GM21786 (cell line): Measurements from ENCODE around the gene FCGR3B.
"Not testable (repeated sequence)": the region's sequence is repeated elsewhere in the genome, so short reads cannot be mapped to it uniquely, and the experiment has no call there.

Experiments
- ATAC-seq: cut with Tn5 transposase; IDR thresholded peaks from one replicate; pipeline ENCODE4 v1.9.1; 2021; ENCODE audit not compliant: unreplicated experiment

The FCGR3B gene

DNA sequence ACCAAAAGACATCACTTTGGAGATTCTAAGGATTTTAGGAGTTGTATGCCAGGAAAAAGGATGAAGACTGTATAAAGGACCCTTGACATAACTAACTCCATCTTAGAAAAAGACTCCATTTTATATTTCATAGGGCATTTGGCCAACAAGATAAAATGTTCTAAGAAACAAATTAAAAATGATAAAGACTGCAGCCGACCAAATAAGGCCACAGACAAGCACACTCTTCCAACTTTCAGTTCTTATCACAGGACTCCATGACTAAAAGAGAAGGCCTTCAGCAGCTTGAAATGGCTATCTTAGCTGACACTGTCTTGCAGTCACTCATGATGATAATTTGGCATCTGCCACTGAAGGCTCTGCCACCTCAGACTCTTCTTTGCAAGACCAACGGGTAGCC lies 8.2 kb upstream of the FCGR3B start:
- not testable (repeated sequence) for ATAC-seq

DNA sequence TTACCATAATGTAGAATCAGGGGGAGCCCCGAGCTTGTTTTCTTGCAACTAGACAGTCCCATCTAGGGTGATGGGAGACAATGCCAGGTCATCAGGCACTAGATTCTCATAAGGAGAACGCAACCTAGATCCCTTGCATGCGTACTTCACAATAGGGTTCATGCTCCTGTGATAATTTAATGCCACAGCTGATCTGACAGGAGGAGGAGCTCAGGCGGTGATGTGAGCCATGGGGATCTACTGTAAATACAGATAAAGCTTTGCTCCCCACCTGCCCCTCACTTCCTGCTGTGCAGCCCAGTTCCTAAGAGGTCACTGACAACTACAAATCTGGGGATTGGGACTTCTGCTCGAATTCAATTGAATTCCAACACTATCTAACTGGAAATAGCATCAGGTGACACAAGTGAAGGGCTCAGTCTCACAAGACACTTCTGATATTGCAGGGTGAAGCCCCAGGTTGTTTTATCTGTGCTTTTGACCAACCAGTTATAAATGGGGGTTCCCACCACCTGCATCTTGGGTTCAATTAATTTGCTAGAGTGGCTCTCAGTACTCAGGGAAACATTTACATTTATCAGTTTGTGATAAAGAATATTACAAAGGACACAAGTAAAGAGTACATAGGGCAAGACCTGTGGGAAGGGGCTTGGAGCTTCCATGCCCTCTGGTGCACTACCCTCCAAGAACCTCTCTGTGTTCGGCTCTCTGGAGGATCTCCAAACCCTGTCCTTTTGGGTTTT lies 7.4 kb upstream of the FCGR3B start:
- not testable (repeated sequence) for ATAC-seq

DNA sequence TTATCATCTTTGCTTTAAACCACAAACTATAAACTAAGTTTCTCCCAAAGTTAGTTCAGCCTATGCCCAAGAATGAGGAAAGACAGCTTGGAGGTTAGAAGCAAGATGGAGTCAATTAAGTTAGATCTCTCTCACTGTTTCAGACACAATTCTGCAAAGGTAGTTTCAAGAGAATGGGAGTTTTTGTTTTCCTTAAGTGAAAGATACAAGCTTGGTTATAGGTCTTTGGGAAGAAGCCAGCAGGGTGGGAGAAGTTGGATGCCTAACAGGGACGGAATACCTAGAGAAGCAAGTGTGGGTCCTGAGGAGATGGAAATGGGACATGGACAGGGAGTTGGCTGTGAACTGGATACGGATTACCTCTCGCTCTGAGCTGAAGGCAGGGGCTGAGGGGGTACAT lies 6.0 kb upstream of the FCGR3B start:
- not testable (repeated sequence) for ATAC-seq

DNA sequence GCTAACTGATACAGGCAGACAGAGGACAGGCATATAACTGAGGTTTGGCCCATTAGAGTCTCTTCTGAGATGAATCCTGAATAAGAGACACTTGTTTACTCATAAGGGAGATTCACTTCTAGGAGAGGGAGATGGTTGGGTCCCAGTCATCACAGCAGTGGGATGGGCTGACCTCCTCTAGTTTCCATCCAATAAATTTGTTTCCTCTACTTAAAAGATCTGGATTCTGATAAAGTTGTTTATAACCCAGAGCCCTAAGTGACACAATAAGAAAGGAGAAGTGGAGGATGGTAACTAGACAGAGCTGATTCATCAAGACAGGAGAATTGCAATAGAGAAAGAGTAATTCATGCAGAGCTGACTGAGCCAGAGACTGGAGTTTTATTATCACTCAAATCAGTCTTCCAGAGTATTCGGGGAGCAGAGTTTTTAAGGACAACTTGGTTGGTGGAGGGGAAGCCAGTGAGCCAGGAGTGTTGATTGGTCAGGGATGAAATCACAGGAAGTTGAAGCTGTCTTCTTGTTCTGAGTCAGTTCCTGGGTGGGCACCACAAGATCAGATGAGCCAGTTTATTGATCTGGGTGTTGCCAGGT lies 5.3 kb upstream of the FCGR3B start:
- not testable (repeated sequence) for ATAC-seq

DNA sequence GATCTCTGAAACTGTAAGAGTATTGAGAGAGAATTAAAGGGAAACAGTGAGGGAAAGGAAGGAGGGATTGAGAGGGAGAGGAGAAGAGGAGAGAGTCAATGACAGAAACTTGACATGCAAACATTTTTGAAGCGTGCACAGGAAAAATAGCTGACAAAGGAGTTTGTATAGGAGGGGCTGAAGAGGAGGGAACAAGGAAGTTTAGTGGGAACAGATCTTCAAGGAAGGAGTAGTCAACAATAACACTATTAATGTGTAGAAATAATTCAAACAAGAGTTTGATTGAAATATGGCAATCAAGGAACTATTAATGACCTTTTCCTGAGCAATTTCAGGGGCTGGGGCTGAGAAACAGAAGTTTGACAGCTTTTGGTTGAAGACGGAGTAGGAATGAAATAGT lies 4.0 kb upstream of the FCGR3B start:
- not testable (repeated sequence) for ATAC-seq

DNA sequence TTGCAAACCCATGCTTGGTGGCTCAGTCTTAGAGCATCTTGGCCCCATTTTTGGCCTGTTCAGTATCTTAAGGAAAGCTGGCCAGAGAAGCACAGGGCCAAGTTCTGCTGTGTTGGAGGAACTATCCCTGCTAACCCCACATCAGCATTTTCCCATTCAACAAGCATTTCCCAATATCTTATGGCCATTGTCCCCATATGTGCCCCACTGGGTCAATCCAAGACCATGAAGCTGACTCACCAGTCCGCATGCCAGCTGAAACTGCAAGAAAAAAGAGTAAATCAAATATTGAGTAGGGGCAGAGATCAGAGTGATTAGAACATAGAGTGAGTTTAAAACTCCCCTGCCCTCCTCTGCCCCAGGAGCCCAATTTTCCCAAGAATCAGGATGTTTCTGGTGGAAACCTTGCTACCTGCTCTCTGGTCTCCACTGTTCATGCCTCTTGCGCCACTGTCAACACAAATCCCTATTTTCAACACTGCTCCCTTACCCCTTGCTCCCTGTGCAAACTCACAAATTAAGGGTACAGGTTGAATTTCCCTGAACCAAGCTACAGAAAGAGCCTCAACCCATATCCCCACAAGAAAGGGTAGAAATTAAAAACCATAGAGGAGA lies 741 bp downstream of the FCGR3B start:
- not testable (repeated sequence) for ATAC-seq

DNA sequence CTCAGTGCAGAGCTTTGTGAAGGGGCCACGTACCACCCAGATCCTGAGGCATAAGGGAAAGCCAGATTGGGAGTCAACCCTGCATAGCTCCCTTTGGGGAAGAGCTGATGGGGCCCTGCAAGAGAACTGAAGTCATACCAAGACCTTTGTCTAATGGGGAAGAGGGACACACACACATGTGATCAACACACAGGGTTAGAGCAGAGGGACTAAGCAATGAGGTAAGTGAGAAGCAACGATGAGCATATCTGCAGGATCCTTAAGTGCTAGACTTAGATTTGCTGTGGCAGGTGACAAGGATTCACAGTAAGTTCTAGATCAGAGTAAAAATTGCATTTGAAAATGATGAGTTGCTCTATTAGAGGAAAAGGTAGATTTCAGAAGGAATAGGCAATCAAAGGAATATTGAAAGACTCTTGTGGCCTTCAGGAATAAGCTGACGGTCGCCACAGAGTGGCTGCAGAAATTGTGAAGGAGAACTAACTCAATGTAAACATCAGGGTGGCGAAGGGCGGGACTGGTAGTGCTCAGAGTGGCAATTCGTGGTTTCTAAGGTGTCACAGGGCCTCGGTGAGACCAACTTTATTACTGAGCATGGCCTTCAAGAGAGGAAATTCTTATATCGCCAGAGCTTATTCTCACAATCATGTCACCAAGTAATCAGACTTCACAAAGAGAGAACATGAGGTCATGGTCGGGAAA lies 4.4 kb downstream of the FCGR3B start:
- ATAC-seq, result not testable (repeated sequence)

DNA sequence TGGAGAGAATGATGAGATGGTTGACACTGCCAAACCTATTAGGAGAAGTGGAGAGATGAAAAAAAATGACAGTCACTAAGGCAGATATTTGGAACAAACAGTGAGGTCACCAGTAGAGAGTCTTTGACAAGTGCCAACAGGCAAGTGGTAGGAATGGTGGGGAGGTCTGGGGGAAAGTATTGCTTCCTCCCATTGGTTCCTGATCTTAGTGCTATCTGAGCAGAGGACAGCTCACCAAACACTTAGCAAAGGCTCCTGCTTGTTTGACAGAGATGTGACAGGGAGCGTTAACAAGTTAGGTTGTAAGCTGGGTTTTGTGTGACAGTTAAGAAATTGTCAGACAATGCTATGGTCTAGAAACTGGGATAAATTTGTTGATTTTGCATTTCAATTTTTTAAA lies 6.4 kb downstream of the FCGR3B start:
- ATAC-seq, result not testable (repeated sequence)

DNA sequence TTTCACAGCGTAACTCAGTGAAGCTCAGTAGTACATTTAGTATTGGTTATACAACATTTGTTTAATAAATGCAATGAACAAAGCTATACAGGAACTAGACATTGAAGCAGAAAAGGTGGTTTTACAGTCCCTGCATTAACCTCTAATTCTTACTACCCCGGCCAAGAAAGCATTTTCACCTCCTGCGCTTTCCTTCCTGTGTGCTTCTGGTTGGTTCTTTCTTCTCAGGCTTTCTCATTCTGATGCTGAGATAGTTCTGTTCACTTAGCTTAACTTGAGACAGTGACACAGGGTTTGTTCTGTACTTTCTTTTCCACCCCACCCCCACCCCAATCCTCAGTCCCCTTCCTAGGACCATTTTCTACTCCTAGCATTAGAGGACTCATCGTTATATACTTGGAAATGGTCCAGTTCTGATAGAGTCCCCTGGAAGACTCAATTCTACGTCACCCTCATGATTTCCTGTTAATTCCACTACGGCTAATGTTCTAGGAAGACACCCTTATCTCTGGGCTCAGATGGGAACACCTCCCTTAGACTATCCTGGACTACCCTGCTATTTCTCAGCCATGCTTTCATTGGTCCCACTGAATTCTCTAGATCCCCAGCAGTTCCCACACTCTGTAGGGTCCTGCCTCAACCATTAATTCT lies 7.5 kb downstream of the FCGR3B start:
- peak; percentile 45 for ATAC-seq

DNA sequence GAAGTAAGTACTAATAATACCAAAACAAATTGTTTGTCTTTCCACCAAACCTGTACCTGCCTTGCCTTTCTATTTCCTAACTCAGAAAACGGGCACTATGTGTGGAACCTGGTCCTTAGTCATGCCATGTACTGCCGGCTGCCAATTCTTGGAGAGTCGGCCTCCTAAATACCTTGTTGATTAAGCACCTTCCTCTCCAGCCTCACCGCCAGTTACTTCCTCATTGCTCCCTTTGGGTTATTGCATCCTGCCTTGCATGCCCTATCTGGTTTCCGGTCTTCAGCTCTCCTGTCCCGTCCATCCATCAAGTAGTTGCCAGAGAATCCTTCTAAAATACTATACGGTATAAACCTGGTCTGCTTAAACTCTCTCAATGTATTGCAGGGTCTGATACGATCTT lies 8.9 kb downstream of the FCGR3B start:
- not testable (repeated sequence) for ATAC-seq

DNA sequence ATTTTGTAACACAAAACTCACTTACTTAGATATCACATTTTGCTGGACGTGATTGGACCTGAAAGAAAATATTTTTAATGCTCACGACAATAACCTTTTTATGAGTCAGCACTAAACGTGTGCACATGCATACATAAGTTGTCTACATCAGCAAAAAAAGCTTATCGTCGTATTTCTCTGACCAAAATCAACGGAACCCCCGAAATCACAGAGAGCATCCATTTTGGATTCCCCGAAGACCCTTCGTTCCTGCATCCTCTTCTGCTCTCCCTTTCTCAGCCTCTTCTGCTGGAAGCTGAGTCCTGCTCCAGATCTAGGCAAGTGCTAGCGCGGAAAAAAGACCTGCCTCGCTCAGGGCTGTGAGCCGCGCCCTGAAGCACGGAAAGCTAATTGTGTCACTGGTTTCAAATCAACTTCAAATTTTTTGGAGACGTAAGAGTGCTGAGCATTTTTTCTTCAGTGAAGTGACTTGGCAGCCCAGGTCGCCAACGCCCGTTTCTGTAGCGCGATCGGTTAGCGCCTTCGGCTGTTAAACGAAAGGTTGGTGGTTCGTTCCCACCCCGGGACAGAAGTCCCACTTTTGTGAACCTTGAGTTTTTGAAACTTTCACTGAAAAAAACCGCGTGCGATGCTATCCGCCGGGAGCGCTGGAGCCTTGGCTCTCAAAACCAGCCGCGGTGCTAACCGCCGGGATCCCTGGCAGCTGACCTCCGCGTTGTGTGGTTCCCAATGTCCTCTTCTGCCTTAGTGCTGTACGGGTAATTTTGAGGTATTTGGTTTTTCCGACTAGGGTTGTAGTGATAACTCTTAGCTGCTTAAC lies 9.6 kb downstream of the FCGR3B start:
- not testable (repeated sequence) for ATAC-seq

DNA sequence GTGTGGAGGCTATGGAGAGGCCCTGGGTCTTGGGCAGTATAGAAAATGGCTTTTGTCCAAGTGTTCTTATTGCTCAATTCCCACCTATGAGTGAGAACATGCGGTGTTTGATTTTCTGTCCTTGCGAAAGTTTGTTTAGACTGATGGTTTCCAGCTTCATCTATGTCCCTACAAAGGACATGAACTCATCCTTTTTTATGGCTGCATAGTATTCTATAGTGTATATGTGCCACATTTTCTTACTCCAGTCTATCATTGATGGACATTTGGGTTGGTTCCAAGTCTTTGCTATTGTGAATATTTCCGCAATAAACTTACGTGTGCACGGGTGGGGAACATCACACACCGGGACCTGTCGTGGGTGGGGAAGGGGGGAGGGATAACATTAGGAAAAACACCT lies 10.6 kb downstream of the FCGR3B start:
- ATAC-seq, result not testable (repeated sequence)

DNA sequence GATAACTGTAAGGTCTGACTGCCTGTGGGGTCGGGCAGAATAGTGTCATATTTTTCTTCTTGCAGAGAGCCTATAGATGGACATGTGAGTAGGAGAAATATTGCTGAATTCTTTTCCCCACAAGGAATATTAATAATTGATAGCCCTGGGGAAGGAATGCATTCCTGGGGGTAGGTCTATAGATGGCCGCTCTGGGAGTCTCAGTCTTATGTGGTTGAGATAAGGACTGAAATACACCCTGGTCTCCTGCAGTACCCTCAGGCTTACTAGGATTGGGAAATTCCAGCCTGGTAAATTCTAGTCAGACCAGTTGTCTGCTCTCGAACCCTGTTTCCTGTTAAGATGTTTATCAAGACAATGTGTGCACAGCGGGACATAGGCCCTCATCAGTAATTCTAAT lies 12.5 kb downstream of the FCGR3B start:
- ATAC-seq, result not testable (repeated sequence)

DNA sequence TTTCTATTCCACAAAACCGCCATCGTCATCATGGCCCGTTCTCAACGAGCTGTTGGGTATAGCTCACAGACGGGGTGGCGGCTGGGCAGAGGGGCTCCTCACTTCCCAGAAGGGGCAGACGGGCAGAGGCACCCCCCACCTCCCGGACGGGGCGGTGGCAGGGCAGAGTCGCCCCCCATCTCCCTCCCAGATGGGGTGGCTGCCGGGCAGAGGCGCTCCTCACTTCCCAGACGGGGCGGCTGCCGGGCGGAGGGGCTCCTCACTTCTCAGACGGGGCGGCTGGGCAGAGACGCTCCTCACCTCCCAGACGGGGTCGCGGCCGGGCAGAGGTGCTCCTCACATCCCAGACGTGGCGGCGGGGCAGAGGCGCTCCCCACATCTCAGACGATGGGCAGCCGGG lies 14.6 kb downstream of the FCGR3B start:
- ATAC-seq, result not testable (repeated sequence)

DNA sequence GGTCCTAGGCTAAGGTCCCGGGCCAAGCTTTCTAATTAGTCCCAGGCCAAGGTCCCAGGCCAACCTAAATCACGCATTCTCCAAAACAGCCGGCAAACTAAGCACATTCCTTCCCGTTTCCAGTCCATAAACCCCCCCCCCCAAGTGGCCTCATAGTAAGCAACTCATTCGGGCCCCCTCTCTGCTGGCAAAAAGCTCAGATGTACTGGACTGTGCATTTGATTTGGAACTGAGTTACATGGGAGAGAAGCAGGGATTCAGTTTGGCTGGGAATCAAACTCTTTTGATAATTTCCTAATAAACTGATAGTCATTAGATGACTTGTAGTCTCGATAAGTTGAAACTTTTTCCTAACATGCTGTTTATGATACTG lies 17.8 kb downstream of the FCGR3B start:
- ATAC-seq, result not testable (repeated sequence)

DNA sequence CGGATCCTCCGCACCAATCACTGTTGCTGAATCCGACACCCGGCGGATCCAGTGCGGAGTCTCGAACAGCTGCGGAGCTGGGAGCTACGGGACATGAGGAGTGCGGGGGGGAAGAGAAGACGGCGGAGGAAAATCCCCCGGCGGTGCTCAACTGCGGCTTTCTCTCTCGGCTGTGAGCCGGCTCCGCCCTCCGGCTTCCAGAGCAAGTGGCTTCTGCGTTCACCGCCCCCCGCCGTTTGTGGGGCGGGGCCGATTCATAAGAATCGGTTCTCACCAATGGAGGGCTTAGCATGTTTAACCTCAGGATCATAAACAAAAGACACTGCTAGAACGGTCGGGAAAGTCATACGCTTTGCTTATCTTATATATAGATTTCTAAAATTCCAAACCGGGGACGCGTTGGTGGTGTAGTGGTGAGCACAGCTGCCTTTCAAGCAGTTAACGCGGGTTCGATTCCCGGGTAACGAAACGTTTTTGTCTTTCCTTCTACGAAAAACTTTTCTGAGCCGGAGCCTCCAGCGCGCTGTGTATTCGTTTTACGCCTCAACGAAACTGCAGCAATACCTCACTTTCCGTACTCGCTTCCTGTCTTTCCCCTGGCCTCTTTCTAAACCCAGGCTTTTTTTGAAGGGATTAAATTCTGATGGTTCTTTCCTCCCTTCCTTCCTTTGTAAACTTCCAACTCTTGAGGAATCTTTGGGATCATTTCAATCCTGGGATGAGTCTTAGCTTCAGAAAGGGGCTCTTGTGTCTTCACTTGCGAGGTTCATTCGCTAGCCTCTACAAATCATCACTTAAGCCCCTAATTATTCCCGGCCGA lies 18.4 kb downstream of the FCGR3B start:
- peak; percentile 89 for ATAC-seq

DNA sequence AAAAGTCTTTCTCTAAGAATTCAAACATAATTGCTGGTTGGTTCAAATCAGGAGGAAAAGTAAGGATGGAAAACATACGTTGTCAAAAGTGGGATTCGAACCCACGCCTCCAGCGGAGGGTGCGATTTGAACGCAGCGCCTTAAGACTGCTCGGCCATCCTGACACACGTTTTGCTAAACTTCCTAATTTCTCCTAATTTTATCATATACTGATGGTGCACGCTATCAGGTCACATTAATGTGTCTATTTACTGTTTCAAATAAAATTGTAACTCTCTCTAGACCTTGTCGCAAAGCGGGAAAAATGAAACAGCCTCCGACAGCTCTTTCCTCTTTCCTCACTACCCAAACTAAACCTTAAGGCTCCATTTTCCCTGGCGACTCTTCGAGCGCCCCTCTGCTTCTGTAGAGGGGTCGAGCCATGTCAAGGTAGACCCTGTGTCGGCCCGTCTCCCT lies 19.1 kb downstream of the FCGR3B start:
- not testable (repeated sequence) for ATAC-seq

DNA sequence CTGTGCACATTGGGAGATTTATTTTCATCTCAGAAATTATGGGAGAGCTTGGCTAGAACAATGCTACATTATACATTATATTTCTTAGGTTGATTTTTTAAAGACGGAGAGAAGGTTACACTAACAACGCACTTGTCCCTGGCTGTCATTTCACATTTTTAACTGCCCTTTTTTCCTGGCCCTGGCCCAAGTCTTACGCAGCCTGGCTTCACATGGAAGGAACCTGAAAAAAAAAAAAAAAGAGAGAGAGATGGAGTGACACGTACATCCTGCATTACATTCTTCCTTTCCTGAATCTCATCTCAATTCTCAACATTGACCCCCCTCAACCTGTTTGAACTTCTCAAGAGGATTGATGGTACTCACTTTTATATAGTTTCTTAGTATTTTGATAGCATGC lies 20.8 kb downstream of the FCGR3B start:
- ATAC-seq, result not testable (repeated sequence)
